RPMI7951 (cell line): ENCODE data around the gene PAK2. TPM values are rescaled to one million over a fixed set of nuclear protein-coding genes. Genes with fewer than 3 reads are reported as not detected.
"Not testable (repeated sequence)": the region's sequence is repeated elsewhere in the genome, so short reads cannot be mapped to it uniquely, and the experiment has no call there.

Experiments
- DNase-seq: peaks from one replicate; pipeline ENCODE4 v3.0.0-alpha.2; 2012; ENCODE audit warnings: low read depth
- total RNA-seq: library from RNA; depleted of rRNA; stranded (reverse); fragments of >200 nt; shearing (Covaris generic); gene quantifications from 2 replicates; pipeline ENCODE4 v1.2.3, GENCODE V29; 2014; rRNA removed

The PAK2 gene
- total RNA-seq, 1 experiment from 2014 or later = 45.5 TPM

DNA sequence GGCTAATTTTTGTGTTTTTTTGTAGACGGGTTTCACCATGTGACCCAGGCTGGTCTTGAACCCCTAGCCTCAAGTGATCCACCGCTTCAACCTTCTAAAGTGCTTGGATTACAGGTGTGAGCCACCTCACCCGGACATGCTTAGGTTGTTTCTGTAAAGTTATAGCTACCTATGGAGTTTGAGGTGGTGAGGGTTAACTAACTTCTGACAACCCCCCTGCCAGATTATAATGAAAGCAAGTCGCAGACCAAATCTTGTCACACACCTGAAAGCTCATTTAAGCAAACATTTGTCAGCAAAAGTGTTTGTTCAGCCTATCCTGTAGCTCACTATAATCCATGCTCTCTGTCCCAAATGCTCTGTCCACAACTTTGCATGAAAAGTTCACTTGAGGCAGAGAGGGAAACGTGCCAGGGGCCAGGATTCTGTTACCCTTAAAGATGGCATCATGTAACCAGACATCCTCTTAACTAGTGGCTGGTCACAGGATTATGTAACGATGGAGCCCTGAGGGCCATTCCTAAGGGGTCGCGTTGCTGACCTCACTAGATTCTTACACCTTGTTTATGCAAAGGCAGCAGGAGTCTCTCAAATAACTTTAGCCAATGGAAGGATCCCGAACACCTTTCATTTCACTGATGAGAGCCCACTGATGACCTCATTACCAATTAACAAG, 103.9 kb downstream of the PAK2 start:
- DNase-seq = peak; percentile 27

DNA sequence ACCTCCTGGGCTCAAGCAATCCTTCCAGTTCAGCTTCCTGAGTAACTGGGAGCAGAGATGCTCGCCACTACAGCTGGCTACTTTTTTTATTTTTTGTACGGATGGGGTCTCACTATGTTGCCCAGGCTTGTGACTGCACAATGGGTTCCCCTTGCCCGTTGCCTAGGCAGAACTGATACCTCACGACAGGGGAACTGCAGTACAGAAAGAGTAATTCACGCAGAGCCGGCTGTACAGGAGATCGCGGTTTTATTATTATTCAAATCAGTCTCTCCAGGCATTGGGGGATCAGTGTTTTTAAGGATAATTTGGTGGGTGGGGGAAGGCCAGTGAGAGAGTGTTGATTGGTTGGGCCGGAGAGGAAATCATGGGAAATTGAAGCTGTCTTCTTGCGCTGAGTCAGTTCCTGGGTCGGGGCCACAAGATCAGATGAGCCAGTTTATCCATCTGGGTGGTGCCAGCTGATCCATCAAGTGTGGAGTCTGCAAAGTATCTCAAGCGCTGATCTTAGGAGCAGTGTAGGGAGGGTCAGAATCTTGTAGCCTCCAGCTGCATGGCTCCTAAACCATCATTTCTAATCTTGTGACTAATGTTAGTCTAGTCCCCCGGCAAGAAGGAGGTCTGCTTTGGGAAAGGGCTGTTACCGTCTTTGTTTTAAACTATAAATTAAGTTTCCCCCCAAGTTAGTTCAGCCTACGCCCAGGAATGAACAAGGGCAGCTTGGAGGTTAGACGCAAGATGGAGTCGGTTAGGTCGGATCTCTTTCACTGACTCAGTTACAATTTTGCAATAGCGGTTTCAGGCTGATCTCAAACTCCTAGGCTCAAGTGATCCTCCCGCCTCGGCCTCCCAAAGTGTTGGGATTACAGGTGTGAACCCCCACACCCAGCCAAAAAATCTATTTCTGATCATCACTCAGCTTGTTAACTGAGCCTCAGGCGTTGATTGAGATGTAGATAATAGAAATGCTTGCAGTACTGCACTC, 104.9 kb downstream of the PAK2 start:
- not testable (repeated sequence) for DNase-seq

DNA sequence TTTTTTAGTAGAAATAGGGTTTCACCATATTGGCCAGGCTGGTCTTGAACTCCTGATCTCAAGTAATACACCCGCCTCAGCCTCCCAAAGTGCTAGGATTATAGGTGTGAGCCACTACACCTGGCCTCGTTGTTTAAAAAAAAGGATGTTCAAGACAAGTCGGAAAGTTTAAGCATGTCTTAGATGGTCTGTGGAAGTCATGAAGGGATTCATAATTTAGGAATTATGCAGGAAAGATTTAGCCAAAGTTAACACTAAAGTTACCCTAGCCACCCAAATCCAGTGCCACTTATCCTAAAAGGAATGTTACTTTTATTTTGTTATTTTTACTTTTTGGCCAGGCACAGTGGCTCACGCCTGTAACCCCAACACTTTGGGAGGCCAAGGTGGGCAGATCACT, 108.7 kb downstream of the PAK2 start:
- not testable (repeated sequence) for DNase-seq

DNA sequence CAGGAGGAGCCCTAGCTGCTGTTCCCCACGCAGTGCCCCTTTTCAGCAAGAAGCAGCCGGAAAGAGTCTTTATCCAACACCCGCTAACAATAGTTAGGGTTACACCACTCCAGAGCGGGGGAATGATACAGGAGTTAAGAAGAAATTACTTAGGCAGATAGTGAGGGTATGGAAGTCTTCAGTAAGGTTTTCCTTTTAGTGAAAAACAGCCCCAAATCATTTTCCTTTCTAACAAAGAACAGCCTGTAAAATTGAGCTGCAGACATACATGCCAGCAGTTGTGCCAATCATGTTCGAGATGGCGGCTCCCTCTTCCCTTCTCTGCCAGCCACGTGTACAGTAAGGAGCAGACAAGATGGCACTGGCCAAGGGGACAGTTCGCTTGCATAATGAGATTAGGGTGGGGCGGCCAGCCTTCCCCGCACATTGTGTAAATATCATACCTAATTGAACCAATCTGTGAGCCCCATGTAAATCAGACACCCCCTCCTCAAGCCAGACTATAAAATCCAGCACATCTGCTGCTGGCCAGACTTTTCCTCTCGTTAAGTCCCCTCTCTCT, 109.6 kb downstream of the PAK2 start:
- DNase-seq = no peak

DNA sequence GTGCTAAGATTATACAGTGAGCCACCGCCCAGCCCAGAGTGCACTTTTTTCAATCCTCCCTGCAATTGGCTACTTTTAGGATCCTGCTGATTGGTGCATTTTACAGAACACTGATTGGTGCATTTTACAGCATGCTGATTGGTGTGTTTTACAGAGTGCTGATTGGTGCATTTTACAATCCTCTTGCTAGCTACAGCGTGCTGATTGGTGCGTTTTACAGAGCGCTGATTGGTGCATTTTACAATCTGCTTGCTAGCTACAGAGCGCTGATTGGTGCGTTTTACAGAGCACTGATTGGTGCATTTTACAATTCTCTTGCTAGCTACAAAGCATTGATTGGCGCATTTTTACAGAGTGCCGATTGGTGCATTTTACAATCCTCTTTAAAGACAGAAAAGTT, 123.3 kb downstream of the PAK2 start:
- DNase-seq = not testable (repeated sequence)

DNA sequence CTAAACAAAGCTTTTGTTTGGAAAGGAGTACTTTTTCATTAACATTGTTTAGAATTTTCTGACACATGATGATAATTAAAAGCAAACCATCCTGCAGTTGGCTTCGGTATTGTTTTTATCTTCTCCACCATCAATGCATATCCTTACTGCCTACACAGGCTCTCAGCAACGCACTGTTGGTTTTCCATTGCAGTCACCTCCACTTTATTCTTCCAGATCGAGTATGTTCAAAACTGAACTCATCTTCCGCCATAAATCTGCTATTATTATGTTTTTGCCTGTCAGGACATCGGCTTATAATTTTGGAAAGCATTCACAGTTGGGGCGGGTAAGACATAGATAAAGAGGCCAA, 127.5 kb downstream of the PAK2 start:
- DNase-seq = no peak

DNA sequence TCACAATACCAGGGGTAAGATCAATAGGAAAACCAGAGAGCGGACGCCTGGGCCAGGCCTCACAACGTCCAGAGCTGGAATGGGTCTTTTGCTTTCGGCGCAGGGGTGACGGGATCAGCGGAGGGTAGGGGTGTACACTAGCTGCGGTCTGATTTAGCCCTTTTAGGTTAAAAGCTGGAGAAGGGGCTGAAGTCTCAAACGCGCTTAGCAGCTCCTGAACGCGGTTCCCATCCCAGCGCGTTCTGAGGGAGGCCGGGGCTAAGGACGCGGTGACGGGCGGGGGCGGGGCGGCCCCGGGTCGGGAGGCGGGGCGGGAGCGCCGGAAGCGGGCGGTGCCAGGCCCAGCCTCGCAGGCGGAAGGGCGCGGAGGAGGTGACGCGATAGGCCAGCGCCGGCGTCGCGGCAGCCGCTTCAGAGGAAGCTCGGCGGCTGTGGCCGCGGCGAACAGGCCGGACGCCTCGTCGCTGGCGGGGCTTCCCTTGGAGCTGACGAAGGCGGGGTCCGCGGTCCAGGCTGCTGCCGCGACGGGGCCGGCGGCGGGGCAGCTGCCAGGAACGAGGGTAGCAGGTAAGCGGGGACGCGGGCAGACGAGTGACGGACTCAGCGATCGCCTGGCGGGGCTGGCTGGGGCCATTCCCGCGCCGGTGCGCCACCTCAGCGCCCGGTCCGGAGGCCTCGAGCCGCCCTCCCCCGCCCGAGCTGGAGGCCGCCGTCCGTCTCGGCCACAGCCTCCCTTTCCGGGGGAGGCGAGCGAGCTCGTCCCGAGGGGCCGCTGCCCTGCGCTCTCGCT, 128.0 kb downstream of the PAK2 start, which contains the start of gene SENP5:
Gene SENP5 (plus strand): TSS at position 414 of the 790 bp plus-strand sequence. CDS start 17,262 bp downstream, outside the sequence.
- DNase-seq = peak; percentile 90

DNA sequence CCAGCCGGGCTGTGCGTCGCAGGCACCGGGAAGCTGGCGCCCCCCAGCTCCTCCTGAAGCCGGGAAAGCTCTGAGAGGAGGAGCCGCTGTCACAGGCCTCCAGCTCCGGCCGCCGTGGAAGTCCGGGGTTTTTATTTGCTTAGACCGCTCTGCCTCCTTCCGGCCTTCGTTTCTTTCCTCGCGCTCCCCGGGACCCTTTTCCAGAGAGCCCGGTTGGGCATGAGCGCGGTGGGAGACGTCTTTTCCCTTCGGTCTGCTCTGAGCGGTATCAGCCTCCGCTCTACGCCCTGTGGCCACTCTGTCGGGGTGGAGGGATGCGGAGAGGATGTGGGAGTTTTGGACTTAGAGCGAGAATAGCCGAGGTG, 128.6 kb downstream of the PAK2 start:
- peak; percentile 36 for DNase-seq

DNA sequence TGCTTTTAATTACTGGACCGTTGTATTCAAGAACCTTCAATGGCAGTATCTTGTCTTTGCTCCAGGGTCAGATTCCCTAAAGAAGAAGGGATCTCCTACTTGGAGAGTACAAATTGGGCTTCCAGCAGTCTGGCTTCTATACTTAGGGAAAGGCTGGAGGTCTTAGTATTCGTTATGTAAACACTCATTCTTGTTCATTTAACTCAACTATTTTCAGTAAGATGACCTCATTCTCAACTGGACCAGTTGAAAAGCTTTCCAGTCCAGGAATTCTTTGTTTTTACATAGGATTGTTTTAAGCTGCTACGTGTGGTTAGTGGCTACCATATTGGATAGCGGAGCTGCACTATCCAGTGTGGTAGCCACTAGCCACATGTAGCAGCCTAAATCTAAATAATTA, 132.7 kb downstream of the PAK2 start:
- no peak for DNase-seq

DNA sequence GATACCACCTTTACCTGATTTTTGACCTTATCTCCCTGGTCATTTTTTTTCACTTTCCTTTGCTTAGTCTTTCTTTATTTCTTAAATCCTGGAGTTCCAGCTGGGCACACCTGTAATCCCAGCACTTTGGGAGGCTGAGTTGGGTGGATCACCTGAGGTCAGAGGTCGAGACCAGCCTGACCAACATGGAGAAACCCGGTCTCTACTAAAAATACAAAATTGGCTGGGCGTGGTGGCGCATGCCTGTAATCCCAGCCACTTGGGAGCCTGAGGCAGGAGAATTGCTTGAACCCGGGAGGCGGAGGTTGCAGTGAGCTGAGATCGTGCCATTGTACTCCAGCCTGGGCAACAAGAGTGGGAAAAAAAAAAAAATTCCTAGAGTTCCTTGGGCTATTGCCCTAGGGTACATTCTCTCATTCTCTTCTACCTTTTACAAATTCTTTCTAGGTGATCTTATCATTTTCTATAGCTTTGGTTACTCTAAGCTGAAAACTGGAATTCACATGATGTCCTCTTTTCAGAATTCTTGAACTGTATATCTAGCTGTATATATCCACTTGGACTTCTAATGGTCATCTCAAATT, 134.9 kb downstream of the PAK2 start:
- not testable (repeated sequence) for DNase-seq

DNA sequence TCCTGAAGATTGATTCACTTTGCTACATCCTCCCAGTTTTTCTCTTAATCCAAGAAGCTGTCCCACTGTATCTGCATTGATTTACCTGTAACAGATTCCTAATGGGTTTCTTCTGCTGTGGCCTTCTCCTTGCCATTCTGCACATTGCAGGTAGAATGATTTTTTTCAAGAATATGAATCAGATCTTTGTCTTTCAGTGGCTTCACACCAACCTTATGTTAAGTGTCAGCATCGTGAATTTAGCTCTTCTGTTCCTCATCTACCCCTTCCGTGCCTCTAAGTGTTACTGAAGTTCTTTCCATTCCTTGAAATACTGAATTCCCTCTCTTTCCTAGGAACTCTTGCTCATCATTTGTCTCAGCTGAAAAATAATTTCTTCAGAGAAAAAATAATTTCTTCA, 135.6 kb downstream of the PAK2 start:
- DNase-seq = no peak

Other genes starting within 250 kb of the PAK2 start
- gene RNF168, start 236.1 kb upstream of the PAK2 start, total RNA-seq = 19.9 and 20.1 TPM in 2 replicates
- not detected in 2 replicates for gene SMCO1, start 224.5 kb upstream of the PAK2 start, total RNA-seq
- 8.8 and 9.4 TPM in 2 replicates for gene WDR53, start 171.3 kb upstream of the PAK2 start, total RNA-seq
- gene FBXO45, start 171.2 kb upstream of the PAK2 start, total RNA-seq = 16.6 and 21.7 TPM in 2 replicates
- 1.6 and 2.7 TPM in 2 replicates for gene NRROS, start 100.2 kb upstream of the PAK2 start, total RNA-seq
- gene CEP19, start 27.6 kb upstream of the PAK2 start, total RNA-seq = 9.4 and 11.2 TPM in 2 replicates
- 32.1 and 43.6 TPM in 2 replicates for gene PIGX, start 27.5 kb upstream of the PAK2 start, total RNA-seq
- 34.8 and 48.2 TPM in 2 replicates for gene SENP5, start 128.1 kb downstream of the PAK2 start, total RNA-seq
- gene NCBP2, start 202.7 kb downstream of the PAK2 start, total RNA-seq = 73.3 and 80.0 TPM in 2 replicates
- 2.8 and 4.5 TPM in 2 replicates for gene PIGZ, start 229.0 kb downstream of the PAK2 start, total RNA-seq